ENCODE data around the gene QSOX2.

Gene QSOX2

DNA sequence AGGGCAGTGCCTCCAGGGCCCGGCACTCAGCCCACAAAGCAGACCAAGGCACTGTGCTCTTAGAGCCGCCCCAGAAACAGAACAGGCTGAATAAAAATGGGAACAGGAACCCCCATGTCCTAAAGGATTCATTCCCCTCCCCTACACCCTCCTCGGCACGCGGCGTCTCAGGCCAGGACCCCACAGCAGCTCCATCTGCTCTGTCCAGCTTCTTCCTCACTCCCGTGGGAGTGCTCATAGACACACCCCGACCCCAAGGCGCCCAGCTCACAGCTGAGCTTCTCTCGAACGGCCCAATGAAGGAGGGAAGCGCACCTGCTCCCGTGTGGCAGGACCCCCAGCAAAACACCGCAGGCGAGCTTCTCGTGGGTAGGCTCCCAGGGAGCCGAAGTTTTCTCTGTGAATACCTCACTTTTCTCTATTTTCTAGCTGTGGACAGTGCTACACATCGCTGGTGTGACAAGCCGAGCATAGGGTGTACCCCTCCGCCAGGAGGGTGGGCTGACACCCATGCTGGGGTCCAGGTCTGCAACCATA is 15.4 kb upstream of the QSOX2 start:
- no peak overlapping the region for H3K27ac Mint-ChIP-seq
- no peak overlapping the region for H3K4me3 Mint-ChIP-seq
- H3K4me1 Mint-ChIP-seq, result no peaks in the 10 kb centered on the region
- H3K27me3 Mint-ChIP-seq, result no peaks in the 10 kb centered on the region
- no peaks in the 10 kb centered on the region for H3K36me3 Mint-ChIP-seq
- no peaks in the 10 kb centered on the region for H3K9me3 Mint-ChIP-seq

DNA sequence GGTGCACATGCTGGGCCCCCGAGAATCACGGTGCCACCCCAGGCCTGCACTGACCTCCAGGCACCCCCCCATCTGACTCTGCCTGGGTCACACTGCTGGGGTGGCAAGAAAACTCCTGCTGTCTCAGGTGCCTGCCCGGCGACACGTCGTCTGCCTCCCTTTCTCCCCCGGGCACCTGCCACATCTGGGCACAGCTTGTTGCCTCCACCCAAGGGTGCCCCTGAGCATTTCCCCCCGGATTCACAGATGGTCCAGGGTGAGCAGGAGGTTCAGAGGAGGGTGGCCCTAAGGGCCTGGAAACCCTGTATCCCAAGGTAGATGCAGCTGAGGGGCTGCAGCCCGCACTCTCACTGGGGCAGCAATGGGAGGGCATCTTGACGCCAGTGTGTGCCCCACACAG is 14.9 kb upstream of the QSOX2 start:
- H3K27ac Mint-ChIP-seq, result no peak overlapping the region
- no peak overlapping the region for H3K4me3 Mint-ChIP-seq
- H3K36me3 Mint-ChIP-seq, result no peaks in the 10 kb centered on the region
- H3K27me3 Mint-ChIP-seq, result no peaks in the 10 kb centered on the region
- H3K4me1 Mint-ChIP-seq, result no peaks in the 10 kb centered on the region
- no peaks in the 10 kb centered on the region for H3K9me3 Mint-ChIP-seq

DNA sequence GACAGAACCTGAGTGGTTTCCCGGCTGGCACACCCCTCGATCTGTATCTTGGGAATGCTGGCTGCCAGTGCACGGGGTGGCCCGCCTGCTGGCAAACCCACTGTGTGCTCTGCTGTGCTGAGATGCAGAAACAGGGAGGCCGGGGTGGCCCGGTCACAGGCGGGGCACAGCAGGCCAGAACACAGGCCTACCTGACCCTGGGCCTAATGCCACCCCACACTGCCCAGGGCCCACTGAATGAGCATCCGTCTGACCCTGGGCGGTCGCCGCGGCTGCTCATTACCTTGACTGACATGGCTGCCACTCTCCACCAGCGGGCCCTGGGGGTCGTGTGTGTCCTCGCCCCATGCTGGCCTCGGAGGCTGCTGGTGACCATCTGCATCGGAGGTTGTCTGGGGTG is 14.2 kb upstream of the QSOX2 start:
- no peaks in the 10 kb centered on the region for H3K27me3 Mint-ChIP-seq
- no peaks in the 10 kb centered on the region for H3K9me3 Mint-ChIP-seq
- H3K4me3 Mint-ChIP-seq, result no peak overlapping the region
- H3K27ac Mint-ChIP-seq, result no peak overlapping the region
- no peaks in the 10 kb centered on the region for H3K36me3 Mint-ChIP-seq
- no peaks in the 10 kb centered on the region for H3K4me1 Mint-ChIP-seq

DNA sequence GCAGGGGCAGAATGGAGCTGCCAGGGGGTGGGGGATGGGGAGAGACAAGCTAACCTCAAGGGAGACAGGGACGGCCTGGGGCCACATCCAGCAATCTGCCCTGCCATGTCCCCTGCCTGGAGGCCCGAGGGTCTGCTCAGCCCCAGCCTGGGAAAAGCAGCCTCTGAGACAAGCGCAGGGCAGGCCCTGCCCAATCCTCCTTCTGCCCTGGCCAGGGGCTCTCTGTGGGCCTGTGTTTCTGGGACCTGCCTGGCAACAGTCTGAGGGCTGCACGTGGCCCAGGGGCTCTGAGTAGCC is 13.9 kb upstream of the QSOX2 start:
- Mint-ChIP-seq H3K27me3 (no peaks in the 10 kb centered on the region), H3K4me1 (no peaks in the 10 kb centered on the region), H3K9me3 (no peaks in the 10 kb centered on the region), H3K4me3 (no peak overlapping the region), H3K36me3 (no peaks in the 10 kb centered on the region), H3K27ac (no peak overlapping the region)

DNA sequence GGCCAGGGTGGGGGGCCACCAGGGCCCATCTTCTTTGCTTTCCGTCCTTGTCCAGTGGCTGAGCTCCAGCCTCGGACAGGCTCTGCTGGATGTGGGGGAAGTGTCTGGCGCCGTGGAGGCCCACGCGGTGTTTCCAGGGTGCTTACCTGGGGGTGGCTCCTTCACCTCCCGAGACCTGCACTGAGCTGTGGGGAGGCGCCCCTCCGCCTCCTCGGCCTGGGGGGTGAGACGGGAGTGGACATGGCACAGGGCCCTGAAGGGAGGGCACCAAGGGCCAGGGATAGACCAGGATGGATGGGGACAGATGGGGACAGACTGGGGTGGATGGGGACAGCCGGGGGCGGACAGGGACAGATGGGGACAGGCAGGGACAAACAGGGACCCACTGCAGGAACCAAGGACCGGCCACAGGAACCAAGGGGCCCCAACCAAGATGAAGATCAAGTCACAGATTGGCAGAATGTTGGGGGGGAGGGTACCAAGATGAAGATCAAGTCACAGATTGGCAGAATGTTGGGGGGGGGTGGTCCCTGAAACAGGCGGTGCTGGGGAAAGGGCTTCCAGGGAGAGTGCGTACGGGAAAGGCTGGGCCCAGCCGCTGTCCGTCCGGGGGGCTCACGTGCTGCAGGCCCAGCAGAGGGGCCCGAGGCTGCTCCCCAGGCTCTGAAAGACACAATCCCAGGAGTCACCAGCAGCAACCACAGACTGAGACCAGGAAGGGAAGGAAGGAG is 13.3 kb upstream of the QSOX2 start:
- Mint-ChIP-seq H3K27ac (no peak overlapping the region), H3K4me3 (no peak overlapping the region), H3K36me3 (no peaks in the 10 kb centered on the region), H3K4me1 (no peaks in the 10 kb centered on the region), H3K9me3 (no peaks in the 10 kb centered on the region), H3K27me3 (no peaks in the 10 kb centered on the region)

DNA sequence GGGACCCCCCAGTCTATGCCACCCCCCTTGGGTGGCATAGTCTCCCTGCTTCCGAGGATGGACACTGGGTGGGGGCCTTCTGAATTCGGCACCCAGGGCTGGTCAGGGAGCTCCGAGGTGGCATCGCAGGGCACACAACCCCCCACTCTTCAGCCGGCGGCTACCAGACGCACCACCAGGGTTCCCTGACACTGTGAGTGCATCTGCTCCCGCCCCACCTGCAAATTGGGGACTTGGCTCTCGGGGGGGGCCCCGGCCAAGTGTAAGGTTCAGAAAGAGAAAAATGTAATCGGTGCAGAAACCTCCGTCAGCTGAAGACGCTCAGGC is 12.7 kb upstream of the QSOX2 start:
- H3K4me1 Mint-ChIP-seq, result no peaks in the 10 kb centered on the region
- H3K9me3 Mint-ChIP-seq, result no peaks in the 10 kb centered on the region
- no peaks in the 10 kb centered on the region for H3K36me3 Mint-ChIP-seq
- H3K27me3 Mint-ChIP-seq, result no peaks in the 10 kb centered on the region
- no peak overlapping the region for H3K27ac Mint-ChIP-seq
- H3K4me3 Mint-ChIP-seq, result no peak overlapping the region

DNA sequence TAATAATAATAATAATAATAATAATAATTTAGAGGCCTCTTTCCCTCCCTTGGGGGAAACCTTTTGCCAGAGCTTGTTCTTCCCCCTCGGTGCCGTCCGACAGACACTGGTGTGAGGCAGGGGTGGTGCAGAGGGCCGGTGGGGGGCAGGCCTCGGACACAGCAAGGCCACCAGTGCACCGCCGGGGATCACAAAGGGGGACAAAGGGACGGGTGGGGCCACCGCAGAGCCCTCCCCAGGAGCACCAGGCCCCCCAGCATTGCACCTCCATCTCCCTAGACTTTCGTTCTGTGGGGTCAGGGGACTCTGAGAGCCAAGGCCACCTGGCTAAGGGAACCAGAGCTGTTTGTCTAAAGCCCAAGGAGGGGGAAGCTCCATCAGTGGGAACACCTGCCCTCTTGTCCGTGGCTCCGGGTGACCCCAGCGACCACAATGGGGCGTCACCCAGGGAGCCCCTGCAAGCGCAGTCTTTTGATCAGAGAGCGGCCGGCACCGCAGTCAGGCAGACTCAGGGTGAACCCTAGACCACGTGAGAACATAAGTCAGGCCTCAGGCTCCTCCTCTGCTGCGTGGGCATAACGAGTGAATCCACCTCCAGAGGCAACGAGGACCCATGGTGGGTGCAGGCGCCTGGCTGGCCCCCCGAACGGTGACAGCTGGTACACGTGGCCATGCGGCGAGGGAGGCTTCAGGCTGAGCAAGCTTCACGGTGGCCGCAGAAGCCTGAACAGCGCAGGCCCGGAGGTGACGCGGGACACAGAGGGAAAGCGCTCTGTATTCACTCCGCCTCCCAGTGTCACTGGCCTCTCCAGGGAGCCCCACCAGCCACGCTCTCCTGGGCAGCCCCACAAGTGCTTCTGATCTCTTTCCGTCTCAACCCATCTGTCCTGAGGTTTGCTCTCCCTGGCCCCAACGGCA is 12.0 kb upstream of the QSOX2 start:
- H3K27me3 Mint-ChIP-seq, result no peaks in the 10 kb centered on the region
- H3K9me3 Mint-ChIP-seq, result no peaks in the 10 kb centered on the region
- H3K4me3 Mint-ChIP-seq, result no peak overlapping the region
- no peak overlapping the region for H3K27ac Mint-ChIP-seq
- no peaks in the 10 kb centered on the region for H3K36me3 Mint-ChIP-seq
- no peaks in the 10 kb centered on the region for H3K4me1 Mint-ChIP-seq

DNA sequence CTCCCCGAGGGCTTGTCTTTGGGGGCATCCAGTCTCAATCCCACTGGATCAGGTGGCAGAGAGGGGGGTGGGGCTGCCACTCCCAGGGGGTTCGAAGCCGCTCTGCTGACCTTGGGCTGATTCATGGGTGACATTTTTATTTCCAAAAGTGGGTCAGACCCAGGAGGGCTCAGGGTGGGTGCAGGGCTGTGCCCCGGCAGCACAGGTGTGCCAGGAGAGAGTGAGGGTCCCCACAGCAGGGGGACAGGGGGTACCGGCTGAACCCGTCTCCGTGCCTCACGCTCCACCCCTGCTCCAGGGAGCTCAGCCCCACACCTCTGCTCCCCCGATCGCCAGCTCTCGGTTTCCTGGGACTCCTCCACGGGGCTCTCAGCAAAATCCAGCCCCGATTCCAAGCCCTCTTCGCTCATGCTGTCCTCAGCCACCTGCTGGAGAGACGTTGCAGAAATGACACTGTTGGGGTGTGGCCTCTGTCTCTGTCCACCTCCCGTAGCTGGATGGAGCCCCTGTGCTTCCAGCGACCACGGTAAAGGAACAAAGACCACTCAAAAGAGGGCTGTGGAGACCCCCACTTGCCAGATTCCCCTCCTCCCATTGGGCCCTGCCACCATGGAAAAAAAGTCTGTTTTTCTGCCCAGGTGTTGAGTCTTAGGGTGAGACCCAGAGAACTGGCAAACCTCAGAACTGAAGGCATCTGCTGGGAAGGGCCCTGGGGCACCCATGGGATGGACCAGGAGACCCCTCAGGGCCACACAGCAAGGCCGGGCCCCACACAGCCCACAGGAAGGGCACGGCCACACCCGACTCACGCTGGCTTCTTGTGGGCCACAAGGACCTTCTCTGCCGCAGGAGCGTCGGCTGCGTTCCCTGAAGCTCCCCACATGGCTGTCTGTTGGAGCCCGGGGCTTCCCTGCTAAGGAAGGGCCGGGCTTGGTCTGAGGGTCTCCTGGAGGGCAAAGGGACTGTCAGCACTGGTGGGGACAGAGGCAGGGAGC is 10.6 kb upstream of the QSOX2 start:
- Mint-ChIP-seq H3K27me3 (no peaks in the 10 kb centered on the region), H3K4me3 (no peak overlapping the region), H3K27ac (no peak overlapping the region), H3K4me1 (no peaks in the 10 kb centered on the region), H3K9me3 (no peaks in the 10 kb centered on the region), H3K36me3 (no peaks in the 10 kb centered on the region)

DNA sequence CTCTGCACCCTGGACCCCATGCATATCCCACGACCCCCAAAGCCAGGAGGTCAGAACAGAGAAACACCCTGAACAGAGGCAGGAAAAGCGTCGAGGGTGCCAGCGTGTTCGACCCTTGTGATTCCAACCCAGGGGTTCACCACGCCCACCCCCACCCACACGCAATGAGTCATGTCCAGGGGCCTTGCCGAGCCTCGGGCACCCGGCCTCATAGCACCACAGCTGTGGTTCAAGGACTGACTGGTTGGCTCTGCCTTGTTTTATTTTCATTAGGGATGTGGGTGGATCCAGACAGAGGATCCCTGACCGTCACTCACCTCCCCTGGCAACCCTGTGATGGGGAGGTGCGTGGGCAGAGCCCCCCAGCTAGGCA is 9.5 kb upstream of the QSOX2 start:
- Mint-ChIP-seq H3K4me3 (no peak overlapping the region), H3K36me3 (no peaks in the 10 kb centered on the region), H3K27me3 (no peaks in the 10 kb centered on the region), H3K9me3 (no peaks in the 10 kb centered on the region), H3K4me1 (no peaks in the 10 kb centered on the region), H3K27ac (no peak overlapping the region)

DNA sequence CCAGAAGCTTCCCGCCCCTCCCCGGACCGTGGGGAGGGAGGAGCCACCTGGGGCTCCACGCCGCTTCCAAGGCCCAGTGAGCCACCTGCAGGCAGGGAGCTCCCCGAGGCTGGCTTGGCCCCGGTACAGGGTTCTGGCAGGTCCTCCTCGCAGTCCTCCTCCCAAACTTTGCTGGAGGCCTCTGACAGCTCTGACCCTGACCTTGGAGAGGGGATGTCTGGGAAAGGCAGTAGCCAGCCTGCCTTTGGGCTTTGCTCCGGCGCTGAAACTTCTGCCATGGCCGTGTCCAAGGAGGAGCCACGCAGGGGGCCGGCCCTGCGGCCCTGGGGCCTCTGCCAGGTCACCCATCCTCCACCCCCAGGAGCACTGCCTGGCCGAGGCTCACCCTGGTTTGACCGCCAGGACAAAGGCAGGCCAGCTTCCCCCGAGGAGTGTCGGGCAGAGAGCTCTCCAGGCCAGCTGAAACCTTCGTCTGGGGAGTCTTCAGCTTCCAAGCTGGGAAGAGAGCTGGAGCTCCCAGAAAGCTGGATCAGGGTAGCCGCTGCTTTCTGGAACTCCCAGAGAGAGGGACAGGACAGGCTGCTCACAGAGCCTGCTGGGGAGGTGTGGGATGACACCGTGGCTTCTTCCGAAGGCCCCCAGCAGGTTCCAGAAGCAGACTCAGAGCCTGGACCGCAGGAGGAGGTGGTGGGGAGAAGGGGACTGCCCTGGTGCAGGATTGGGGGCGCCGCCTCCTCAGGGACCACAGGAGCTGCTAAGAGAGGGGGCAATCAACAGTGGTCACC is 9.0 kb upstream of the QSOX2 start:
- Mint-ChIP-seq H3K4me3 (no peak overlapping the region), H3K27me3 (no peaks in the 10 kb centered on the region), H3K27ac (no peak overlapping the region), H3K36me3 (no peaks in the 10 kb centered on the region), H3K9me3 (no peaks in the 10 kb centered on the region), H3K4me1 (no peaks in the 10 kb centered on the region)

DNA sequence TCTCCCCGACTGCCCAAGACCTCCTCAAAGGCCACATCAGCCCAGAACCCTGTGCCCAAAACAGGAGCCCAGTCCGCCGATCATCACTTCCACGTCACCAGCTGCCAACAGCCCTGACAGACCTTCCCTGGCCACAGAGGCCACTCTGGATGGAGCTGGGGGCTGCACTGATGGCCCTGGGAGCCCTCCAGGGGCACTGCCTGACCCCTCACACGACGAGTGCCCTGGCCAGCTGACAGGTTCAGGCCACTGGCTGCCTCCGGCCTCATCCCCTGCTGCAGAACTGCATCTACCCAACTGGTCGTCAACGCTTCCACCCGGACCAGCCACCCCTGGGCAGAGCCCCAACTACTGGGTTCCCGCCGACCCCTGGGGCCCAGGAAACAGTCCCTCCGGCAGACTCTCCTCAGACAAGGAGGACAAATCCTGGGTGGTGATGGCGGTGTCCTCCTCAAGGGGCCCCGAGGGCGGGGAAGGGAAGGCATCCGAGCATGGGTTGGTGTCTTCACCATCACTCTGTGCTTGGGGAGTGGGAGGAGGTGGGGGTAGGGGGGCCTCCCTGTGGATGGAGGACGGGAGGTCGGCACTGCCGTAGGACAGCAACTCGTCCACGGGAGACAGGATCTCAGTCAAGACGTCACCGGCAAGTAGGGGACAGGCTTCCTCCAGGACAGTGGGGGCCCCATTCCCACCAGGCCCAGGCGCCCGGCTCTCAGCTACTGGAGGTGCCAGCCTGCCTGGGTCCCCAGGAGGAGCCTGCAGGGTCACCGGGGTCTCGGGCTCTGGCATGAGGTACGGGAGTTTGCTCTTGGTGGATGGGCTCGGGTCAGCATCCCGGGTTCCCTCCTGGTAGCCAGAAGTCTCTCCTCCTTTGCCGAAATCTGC is 7.9 kb upstream of the QSOX2 start:
- peak overlapping the region; percentile 51 for H3K27ac Mint-ChIP-seq
- no peaks in the 10 kb centered on the region for H3K27me3 Mint-ChIP-seq
- no peaks in the 10 kb centered on the region for H3K4me1 Mint-ChIP-seq
- no peak overlapping the region for H3K4me3 Mint-ChIP-seq
- no peaks in the 10 kb centered on the region for H3K36me3 Mint-ChIP-seq
- H3K9me3 Mint-ChIP-seq, result no peaks in the 10 kb centered on the region

DNA sequence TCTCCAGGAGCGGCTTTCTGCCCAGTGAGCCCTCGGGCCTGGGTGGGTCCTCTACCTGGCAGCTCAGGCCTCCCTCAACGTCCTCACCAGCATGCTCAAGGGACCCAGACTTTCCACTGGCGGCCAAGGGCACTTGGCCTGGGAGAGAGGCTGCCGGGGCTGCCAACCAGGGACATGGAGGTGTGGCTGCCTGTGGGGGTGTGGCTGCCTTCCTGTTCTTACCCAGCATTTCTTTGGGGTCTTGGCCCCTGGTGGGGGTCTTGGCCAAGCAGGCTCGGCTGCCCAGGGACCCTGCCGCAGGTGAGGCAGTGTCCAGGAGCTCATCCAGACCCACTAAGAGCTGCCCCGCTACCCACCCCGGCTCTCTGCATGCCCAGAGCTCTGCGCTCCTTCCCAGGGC is 7.2 kb upstream of the QSOX2 start:
- Mint-ChIP-seq H3K4me1 (no peaks in the 10 kb centered on the region), H3K9me3 (no peaks in the 10 kb centered on the region), H3K36me3 (no peaks in the 10 kb centered on the region), H3K4me3 (no peak overlapping the region), H3K27ac (peak overlapping the region; percentile 51), H3K27me3 (no peaks in the 10 kb centered on the region)

DNA sequence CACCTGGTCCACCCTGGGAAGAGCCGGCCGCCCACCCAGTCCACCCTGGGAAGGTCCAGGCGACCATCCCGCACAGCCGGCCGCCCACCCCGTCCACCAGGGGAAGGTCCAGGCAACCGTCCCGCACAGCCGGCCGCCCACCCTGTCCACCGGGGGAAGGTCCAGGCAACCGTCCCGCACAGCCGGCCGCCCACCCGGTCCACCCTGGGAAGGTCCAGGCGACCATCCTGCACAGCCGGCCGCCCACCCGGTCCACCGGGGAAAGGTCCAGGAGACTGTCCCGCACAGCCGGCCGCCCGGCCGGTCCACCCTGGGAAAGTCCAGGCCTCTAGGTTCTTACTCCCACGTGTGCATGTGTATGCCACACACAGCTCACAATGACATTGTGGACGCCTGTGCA is 6.7 kb upstream of the QSOX2 start:
- no peaks in the 10 kb centered on the region for H3K27me3 Mint-ChIP-seq
- H3K27ac Mint-ChIP-seq, result no peak overlapping the region
- H3K9me3 Mint-ChIP-seq, result no peaks in the 10 kb centered on the region
- no peaks in the 10 kb centered on the region for H3K36me3 Mint-ChIP-seq
- no peak overlapping the region for H3K4me3 Mint-ChIP-seq
- no peaks in the 10 kb centered on the region for H3K4me1 Mint-ChIP-seq
